HG03108 (cell line): Measurements from ENCODE around the gene IFNL3.
"Not testable (repeated sequence)": the region's sequence is repeated elsewhere in the genome, so short reads cannot be mapped to it uniquely, and the experiment has no call there.

Source experiments
- ATAC-seq: cut with Tn5 transposase; IDR thresholded peaks from one replicate; pipeline ENCODE4 v1.9.1; 2021; ENCODE audit warnings: moderate library complexity; ENCODE audit not compliant: unreplicated experiment

The IFNL3 gene

GRCh38 chr19:39244410-39245100 lies at the start of gene IFNL3:
TSS of gene IFNL3 (minus strand) at chr19:39245006. CDS start at chr19:39244967, 39 bp downstream.
- ATAC-seq, result not testable (repeated sequence)

- ATAC-seq, result no peak
These were observed 48.6 kb upstream of the IFNL3 start for GRCh38 chr19:39293394-39293793.

- no peak for ATAC-seq
These were observed 39.2 kb upstream of the IFNL3 start for GRCh38 chr19:39284032-39284431.

- no peak for ATAC-seq
These were observed 37.2 kb upstream of the IFNL3 start for GRCh38 chr19:39282021-39282420.

- ATAC-seq, result no peak
These were observed 32.8 kb upstream of the IFNL3 start for GRCh38 chr19:39277598-39277997.

GRCh38 chr19:39276740-39277139 lies 31.9 kb upstream of the IFNL3 start:
- ATAC-seq, result no peak

- no peak for ATAC-seq
These were observed 30.8 kb upstream of the IFNL3 start for GRCh38 chr19:39275578-39275977.

- ATAC-seq, result not testable (repeated sequence)
These were observed 29.1 kb upstream of the IFNL3 start for GRCh38 chr19:39273859-39274258.

- no peak for ATAC-seq
These were observed 25.4 kb upstream of the IFNL3 start for GRCh38 chr19:39270036-39270871.

GRCh38 chr19:39269369-39269768 lies 24.6 kb upstream of the IFNL3 start:
- ATAC-seq, result not testable (repeated sequence)

- not testable (repeated sequence) for ATAC-seq
These were observed 23.9 kb upstream of the IFNL3 start for GRCh38 chr19:39268531-39269223.

- not testable (repeated sequence) for ATAC-seq
These were observed 23.3 kb upstream of the IFNL3 start, which contains the start of gene IFNL2 for GRCh38 chr19:39268085-39268484. TSS of gene IFNL2 (plus strand) at chr19:39268396. CDS start at chr19:39268569, 173 bp downstream.

GRCh38 chr19:39265321-39265916 lies 20.6 kb upstream of the IFNL3 start:
- no peak for ATAC-seq

- no peak for ATAC-seq
These were observed 19.8 kb upstream of the IFNL3 start for GRCh38 chr19:39264306-39265290.

- no peak for ATAC-seq
These were observed 19.1 kb upstream of the IFNL3 start for GRCh38 chr19:39263912-39264305.

- ATAC-seq, result no peak
These were observed 17.7 kb upstream of the IFNL3 start for GRCh38 chr19:39262496-39262895.

GRCh38 chr19:39261704-39262103 lies 16.9 kb upstream of the IFNL3 start:
- ATAC-seq, result no peak

- no peak for ATAC-seq
These were observed 12.4 kb upstream of the IFNL3 start for GRCh38 chr19:39257227-39257626.

- ATAC-seq, result no peak
These were observed 9.9 kb upstream of the IFNL3 start for GRCh38 chr19:39254531-39255345.
